Embryonic facial prominence (tissue), 1 donor: ENCODE data around the gene MATN3.
A peak's percentile ranks its signal among the peaks of the same experiment; 100 is the strongest.

Experiments
- DNase-seq: peaks from one replicate; pipeline ENCODE4 v3.0.0-alpha.2; 2016; ENCODE audit errors: extremely low spot score

The MATN3 gene

GRCh38 chr2:20005067-20005627, 7.3 kb downstream of the MATN3 start:
- DNase-seq = no peak

- no peak for DNase-seq
Measured at GRCh38 chr2:20001361-20001863, 11.1 kb downstream of the MATN3 start.

- DNase-seq = no peak
Measured at GRCh38 chr2:19993731-19994130, 18.7 kb downstream of the MATN3 start.

- DNase-seq = no peak
Measured at GRCh38 chr2:19991895-19992294, 20.6 kb downstream of the MATN3 start.

GRCh38 chr2:19990416-19990728, 22.1 kb downstream of the MATN3 start:
- no peak for DNase-seq

- DNase-seq = peak; percentile 66
Measured at GRCh38 chr2:19989667-19990415, 22.6 kb downstream of the MATN3 start, which contains the start of gene WDR35. Gene WDR35 (minus strand): TSS chr2:19990105. CDS start chr2:19990015, 90 bp downstream.

GRCh38 chr2:19989342-19989666, 23.2 kb downstream of the MATN3 start:
- DNase-seq = no peak

GRCh38 chr2:19988600-19988999, 23.9 kb downstream of the MATN3 start:
- DNase-seq = no peak

GRCh38 chr2:19987936-19988335, 24.5 kb downstream of the MATN3 start:
- no peak for DNase-seq

GRCh38 chr2:19982268-19982667, 30.2 kb downstream of the MATN3 start:
- DNase-seq = no peak

GRCh38 chr2:19979932-19980331, 32.5 kb downstream of the MATN3 start:
- no peak for DNase-seq

GRCh38 chr2:19973466-19973865, 39.0 kb downstream of the MATN3 start:
- no peak for DNase-seq

GRCh38 chr2:19971691-19972090, 40.8 kb downstream of the MATN3 start:
- no peak for DNase-seq

- DNase-seq = no peak
Measured at GRCh38 chr2:19963386-19963785, 49.1 kb downstream of the MATN3 start.

GRCh38 chr2:19955544-19956422, 56.7 kb downstream of the MATN3 start:
- peak; percentile 63 for DNase-seq

- DNase-seq = no peak
Measured at GRCh38 chr2:19949071-19949470, 63.4 kb downstream of the MATN3 start.

GRCh38 chr2:19947184-19947940, 65.1 kb downstream of the MATN3 start:
- DNase-seq = no peak

- no peak for DNase-seq
Measured at GRCh38 chr2:19944205-19944845, 68.1 kb downstream of the MATN3 start.

GRCh38 chr2:19943189-19943588, 69.3 kb downstream of the MATN3 start:
- no peak for DNase-seq

- no peak for DNase-seq
Measured at GRCh38 chr2:19942199-19942598, 70.3 kb downstream of the MATN3 start.
